SU-DHL-6 (cell line): ENCODE data around the gene FOCAD.

Experiments
- H2AFZ ChIP-seq: fragments of 200-600 bp; sonication (generic); 2 replicates; pipeline ENCODE4 v1.6.1; 2014; ENCODE audit warnings: low read depth, mild to moderate bottlenecking, moderate library complexity, mixed read lengths, antibody characterized with exemption, low read length; ENCODE audit not compliant: severe bottlenecking
- H3F3A ChIP-seq: fragments of 200-600 bp; shearing (Covaris generic); 2 replicates; pipeline ENCODE4 v1.6.0; 2016; ENCODE audit warnings: antibody characterized with exemption, mild to moderate bottlenecking; ENCODE audit not compliant: insufficient read depth
- H3K27ac ChIP-seq: fragments of 200-600 bp; sonication (generic); 2 replicates; pipeline ENCODE4 v1.5.1; 2016; ENCODE audit warnings: low read depth, mild to moderate bottlenecking, low read length, moderate library complexity, mixed read lengths
- H3K27me3 ChIP-seq: fragments of 200-600 bp; sonication (generic), shearing (Covaris generic); 2 replicates; pipeline ENCODE4 v1.6.0; 2014; ENCODE audit warnings: mild to moderate bottlenecking, low read length
- H3K36me3 ChIP-seq: fragments of 200-600 bp; sonication (generic); 2 replicates; pipeline ENCODE4 v1.6.1; 2014; ENCODE audit warnings: mild to moderate bottlenecking, low read length, mixed read lengths
- H3K4me2 ChIP-seq: fragments of 300-600, 200-600 bp; shearing (Covaris generic), sonication (generic); 2 replicates; pipeline ENCODE4 v1.6.0; 2014; ENCODE audit warnings: low read length, low read depth, mild to moderate bottlenecking; ENCODE audit not compliant: poor library complexity, severe bottlenecking
- H3K4me3 ChIP-seq: fragments of 200-600 bp; sonication (generic); 2 replicates; pipeline ENCODE4 v1.5.1; 2014; ENCODE audit warnings: antibody characterized with exemption, low read length, mild to moderate bottlenecking, mixed read lengths; ENCODE audit not compliant: insufficient read depth, poor library complexity, severe bottlenecking
- H3K79me2 ChIP-seq: fragments of 200-600 bp; sonication (generic); 2 replicates; pipeline ENCODE4 v1.6.1; 2014; ENCODE audit warnings: mild to moderate bottlenecking, low read length, moderate library complexity; ENCODE audit not compliant: insufficient read depth
- H3K9ac ChIP-seq: fragments of 200-600 bp; sonication (generic); 2 replicates; pipeline ENCODE4 v1.7.0; 2014; ENCODE audit warnings: mild to moderate bottlenecking, low read length
- H3K9me2 ChIP-seq: fragments of 200-600 bp; sonication (generic); replicated peaks from 2 replicates; pipeline ENCODE4 v1.6.1; 2014; ENCODE audit warnings: low read length; ENCODE audit not compliant: insufficient read depth
- H3K9me3 ChIP-seq: fragments of 200-600 bp; sonication (generic); 2 replicates; pipeline ENCODE4 v1.6.1; 2014; ENCODE audit warnings: low read length, mixed read lengths; ENCODE audit not compliant: insufficient read depth
- H4K20me1 ChIP-seq: fragments of 200-600 bp; sonication (generic); 2 replicates; pipeline ENCODE4 v1.6.1; 2014; ENCODE audit warnings: low read depth, mild to moderate bottlenecking, antibody characterized with exemption, low read length, moderate library complexity, mixed read lengths
- CTCF ChIP-seq: fragments of 200-600 bp; sonication (generic); IDR thresholded peaks from one replicate; pipeline ENCODE4 v1.5.1; 2017; ENCODE audit warnings: antibody characterized with exemption, mild to moderate bottlenecking, low read length, moderate library complexity; ENCODE audit not compliant: insufficient read depth, poor library complexity, severe bottlenecking
- EZH2phosphoT487 ChIP-seq: fragments of 200-600 bp; sonication (generic), shearing (Covaris generic); conservative IDR thresholded peaks from 2 replicates; pipeline ENCODE4 v1.6.1; 2018; ENCODE audit warnings: mild to moderate bottlenecking, antibody characterized with exemption, low read length, moderate library complexity, mixed read lengths

The FOCAD gene

GRCh38 chr9:21015995-21016394, 331.9 kb downstream of the FOCAD start:
- no peak overlapping the region for H3K9ac ChIP-seq

GRCh38 chr9:21016701-21017491, 332.8 kb downstream of the FOCAD start:
- H3K4me2 ChIP-seq = no peak overlapping the region
- no peaks in the 10 kb centered on the region for H3K9me3 ChIP-seq
- H3K27me3 ChIP-seq = no peaks in the 10 kb centered on the region
- 0 out of 2 replicates have a peak, but pooled peaks cover 3% of the 10 kb centered on the region for H3K9me2 ChIP-seq
- H3K79me2 ChIP-seq = no peaks in the 10 kb centered on the region
- H3K27ac ChIP-seq = no peak overlapping the region
- H2AFZ ChIP-seq = no peak overlapping the region
- H4K20me1 ChIP-seq = no peaks in the 10 kb centered on the region
- no peaks in the 10 kb centered on the region for H3F3A ChIP-seq
- no peak for TF ChIP-seq EZH2phosphoT487
- no peak for TF ChIP-seq CTCF
- no peaks in the 10 kb centered on the region for H3K36me3 ChIP-seq
- no peak overlapping the region for H3K4me3 ChIP-seq
- H3K9ac ChIP-seq = no peak overlapping the region

More at GRCh38 chr9:21015995-21016394, 331.9 kb downstream of the FOCAD start:
- Histone ChIP-seq H3K27me3 (no peaks in the 10 kb centered on the region), H3K4me3 (no peak overlapping the region), H3K27ac (no peak overlapping the region), H3K36me3 (no peaks in the 10 kb centered on the region), H2AFZ (no peak overlapping the region), H4K20me1 (no peaks in the 10 kb centered on the region), H3K4me2 (no peak overlapping the region), H3K79me2 (no peaks in the 10 kb centered on the region), H3K9me2 (0 out of 2 replicates have a peak, but pooled peaks cover 3% of the 10 kb centered on the region), H3K9me3 (no peaks in the 10 kb centered on the region), H3F3A (no peaks in the 10 kb centered on the region)
- TF ChIP-seq CTCF = no peak
- TF ChIP-seq EZH2phosphoT487 = no peak

DNA sequence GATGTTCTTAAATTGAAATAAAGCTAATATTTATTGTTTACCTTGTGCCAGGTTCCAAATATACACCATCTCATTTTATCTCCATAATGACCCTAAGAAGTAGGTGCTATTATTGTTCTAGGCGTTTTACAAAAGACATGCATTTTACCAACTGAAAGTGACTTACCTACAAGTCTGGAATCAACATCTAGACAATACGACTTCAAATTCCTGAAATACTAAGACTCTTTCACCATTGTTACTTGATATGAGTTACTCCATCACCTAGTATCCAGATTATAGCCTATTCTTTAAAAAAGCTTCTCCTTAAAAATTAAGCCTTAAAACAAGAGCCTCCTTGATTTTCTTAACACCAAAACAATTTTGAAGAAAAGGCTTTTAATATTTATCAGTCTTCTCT, 334.1 kb downstream of the FOCAD start:
- Histone ChIP-seq H3K36me3 (no peaks in the 10 kb centered on the region), H3K9ac (no peak overlapping the region), H3K4me2 (no peak overlapping the region), H3K79me2 (no peaks in the 10 kb centered on the region), H3K4me3 (no peak overlapping the region), H3K9me2 (0 out of 2 replicates have a peak, but pooled peaks cover 3% of the 10 kb centered on the region), H4K20me1 (no peaks in the 10 kb centered on the region), H3K27ac (no peak overlapping the region), H3K9me3 (no peaks in the 10 kb centered on the region), H2AFZ (no peak overlapping the region), H3F3A (no peaks in the 10 kb centered on the region), H3K27me3 (no peaks in the 10 kb centered on the region)
- TF ChIP-seq EZH2phosphoT487 = no peak
- no peak for TF ChIP-seq CTCF
